ENCODE measurements around the gene PPRC1.
"Not testable (repeated sequence)": the region's sequence is repeated elsewhere in the genome, so short reads cannot be mapped to it uniquely, and the experiment has no call there.

The PPRC1 gene

GRCh38 chr10:102147561-102147960 is 14.7 kb downstream of the PPRC1 start:
- DNase-seq, result no peak

GRCh38 chr10:102148275-102148674 is 15.4 kb downstream of the PPRC1 start:
- DNase-seq, result no peak

GRCh38 chr10:102150970-102151773 is 18.3 kb downstream of the PPRC1 start:
- DNase-seq, result no peak

GRCh38 chr10:102151774-102152544 is 19.1 kb downstream of the PPRC1 start, which contains the start of gene NOLC1:
NOLC1 (plus strand) TSS chr10:102152389; CDS start chr10:102152411, 22 bp downstream.
- peak; percentile 99 for DNase-seq

GRCh38 chr10:102152545-102152890 is 19.7 kb downstream of the PPRC1 start:
- DNase-seq, result no peak

- peak; percentile 15 for DNase-seq
These were observed 20.3 kb downstream of the PPRC1 start for GRCh38 chr10:102153093-102153620.

- DNase-seq, result no peak
These were observed 21.8 kb downstream of the PPRC1 start for GRCh38 chr10:102154466-102155116.

- DNase-seq, result no peak
These were observed 24.4 kb downstream of the PPRC1 start for GRCh38 chr10:102157224-102157623.

- no peak for DNase-seq
These were observed 26.3 kb downstream of the PPRC1 start for GRCh38 chr10:102159051-102159597.

- DNase-seq, result no peak
These were observed 27.0 kb downstream of the PPRC1 start for GRCh38 chr10:102159831-102160230.

- no peak for DNase-seq
These were observed 30.6 kb downstream of the PPRC1 start for GRCh38 chr10:102163342-102163989.

GRCh38 chr10:102167861-102168260 is 35.0 kb downstream of the PPRC1 start:
- DNase-seq, result no peak

- no peak for DNase-seq
These were observed 37.8 kb downstream of the PPRC1 start for GRCh38 chr10:102170602-102171001.

GRCh38 chr10:102172288-102172687 is 39.4 kb downstream of the PPRC1 start:
- DNase-seq, result no peak

GRCh38 chr10:102175415-102175814 is 42.6 kb downstream of the PPRC1 start:
- no peak for DNase-seq

GRCh38 chr10:102184606-102185005 is 51.8 kb downstream of the PPRC1 start:
- DNase-seq, result no peak

- no peak for DNase-seq
These were observed 52.4 kb downstream of the PPRC1 start for GRCh38 chr10:102185272-102185671.

- peak; percentile 13 for DNase-seq
These were observed 53.1 kb downstream of the PPRC1 start for GRCh38 chr10:102185811-102186527.

- no peak for DNase-seq
These were observed 55.6 kb downstream of the PPRC1 start for GRCh38 chr10:102188298-102188940.

- not testable (repeated sequence) for DNase-seq
These were observed 56.4 kb downstream of the PPRC1 start for GRCh38 chr10:102188941-102189898.
